Measurements from ENCODE around the gene COL8A1.
A peak's percentile ranks its signal among the peaks of the same experiment; 100 is the strongest.

COL8A1 gene

GRCh38 chr3:99627062-99627826, 11.2 kb upstream of the COL8A1 start:
- Mint-ChIP-seq H3K4me1 (ENCODE audit: low read depth) (peaks cover 16% of the 10 kb centered on the region), H3K27me3 (ENCODE audit: low read depth) (peaks cover 3% of the 10 kb centered on the region), H3K36me3 (ENCODE audit: low read depth) (no peaks in the 10 kb centered on the region), H3K27ac (no peak overlapping the region), H3K4me3 (no peak overlapping the region), H3K9me3 (no peaks in the 10 kb centered on the region)
- DNase-seq (ENCODE audit: low spot score), result peak; percentile 40

- Mint-ChIP-seq H3K36me3 (ENCODE audit: low read depth) (no peaks in the 10 kb centered on the region), H3K9me3 (no peaks in the 10 kb centered on the region), H3K27me3 (ENCODE audit: low read depth) (peaks cover 17% of the 10 kb centered on the region), H3K4me1 (ENCODE audit: low read depth) (peaks cover 14% of the 10 kb centered on the region), H3K4me3 (no peak overlapping the region), H3K27ac (no peak overlapping the region)
- DNase-seq (ENCODE audit: low spot score), result no peak
Observed at GRCh38 chr3:99630815-99631214, 7.6 kb upstream of the COL8A1 start.

GRCh38 chr3:99633887-99634558, 4.4 kb upstream of the COL8A1 start:
- H3K27me3 Mint-ChIP-seq (ENCODE audit: low read depth), result peaks cover 46% of the 10 kb centered on the region
- DNase-seq (ENCODE audit: low spot score), result no peak

GRCh38 chr3:99634881-99635280, 3.5 kb upstream of the COL8A1 start:
- H3K27me3 Mint-ChIP-seq (ENCODE audit: low read depth), result peaks cover 53% of the 10 kb centered on the region
- no peak for DNase-seq (ENCODE audit: low spot score)

More at GRCh38 chr3:99633887-99634558, 4.4 kb upstream of the COL8A1 start:
- Mint-ChIP-seq H3K27ac (no peak overlapping the region), H3K36me3 (ENCODE audit: low read depth) (no peaks in the 10 kb centered on the region), H3K9me3 (no peaks in the 10 kb centered on the region), H3K4me3 (no peak overlapping the region), H3K4me1 (ENCODE audit: low read depth) (peaks cover 15% of the 10 kb centered on the region)

GRCh38 chr3:99635348-99635747, 3.0 kb upstream of the COL8A1 start:
- no peak overlapping the region for H3K27ac Mint-ChIP-seq
- no peaks in the 10 kb centered on the region for H3K9me3 Mint-ChIP-seq
- no peak overlapping the region for H3K4me3 Mint-ChIP-seq
- DNase-seq (ENCODE audit: low spot score), result no peak
- H3K4me1 Mint-ChIP-seq (ENCODE audit: low read depth), result peaks cover 15% of the 10 kb centered on the region
- no peaks in the 10 kb centered on the region for H3K36me3 Mint-ChIP-seq (ENCODE audit: low read depth)
- H3K27me3 Mint-ChIP-seq (ENCODE audit: low read depth), result peaks cover 57% of the 10 kb centered on the region

More at GRCh38 chr3:99634881-99635280, 3.5 kb upstream of the COL8A1 start:
- Mint-ChIP-seq H3K27ac (no peak overlapping the region), H3K36me3 (ENCODE audit: low read depth) (no peaks in the 10 kb centered on the region), H3K4me1 (ENCODE audit: low read depth) (peaks cover 15% of the 10 kb centered on the region), H3K9me3 (no peaks in the 10 kb centered on the region), H3K4me3 (no peak overlapping the region)

- H3K4me1 Mint-ChIP-seq (ENCODE audit: low read depth), result peaks cover 15% of the 10 kb centered on the region
- H3K27ac Mint-ChIP-seq, result no peak overlapping the region
- no peak for DNase-seq (ENCODE audit: low spot score)
- H3K36me3 Mint-ChIP-seq (ENCODE audit: low read depth), result no peaks in the 10 kb centered on the region
- no peaks in the 10 kb centered on the region for H3K9me3 Mint-ChIP-seq
- H3K27me3 Mint-ChIP-seq (ENCODE audit: low read depth), result peaks cover 71% of the 10 kb centered on the region
- no peak overlapping the region for H3K4me3 Mint-ChIP-seq
Observed at GRCh38 chr3:99637016-99637367, 1.4 kb upstream of the COL8A1 start.

GRCh38 chr3:99637368-99638111, 854 bp upstream of the COL8A1 start:
- no peak for DNase-seq (ENCODE audit: low spot score)
- peak overlapping the region; percentile 61 for H3K4me3 Mint-ChIP-seq
- no peaks in the 10 kb centered on the region for H3K36me3 Mint-ChIP-seq (ENCODE audit: low read depth)

GRCh38 chr3:99639579-99639978, 1.2 kb downstream of the COL8A1 start:
- no peaks in the 10 kb centered on the region for H3K36me3 Mint-ChIP-seq (ENCODE audit: low read depth)
- H3K27ac Mint-ChIP-seq, result no peak overlapping the region
- peaks cover 76% of the 10 kb centered on the region for H3K27me3 Mint-ChIP-seq (ENCODE audit: low read depth)
- H3K9me3 Mint-ChIP-seq, result no peaks in the 10 kb centered on the region
- peaks cover 15% of the 10 kb centered on the region for H3K4me1 Mint-ChIP-seq (ENCODE audit: low read depth)
- H3K4me3 Mint-ChIP-seq, result no peak overlapping the region
- DNase-seq (ENCODE audit: low spot score), result no peak

More at GRCh38 chr3:99637368-99638111, 854 bp upstream of the COL8A1 start:
- Mint-ChIP-seq H3K4me1 (ENCODE audit: low read depth) (peaks cover 15% of the 10 kb centered on the region), H3K9me3 (no peaks in the 10 kb centered on the region), H3K27me3 (ENCODE audit: low read depth) (peaks cover 72% of the 10 kb centered on the region), H3K27ac (no peak overlapping the region)

GRCh38 chr3:99640214-99640851, 1.9 kb downstream of the COL8A1 start:
- Mint-ChIP-seq H3K9me3 (no peaks in the 10 kb centered on the region), H3K27me3 (ENCODE audit: low read depth) (peaks cover 73% of the 10 kb centered on the region), H3K27ac (no peak overlapping the region), H3K36me3 (ENCODE audit: low read depth) (no peaks in the 10 kb centered on the region), H3K4me1 (ENCODE audit: low read depth) (peaks cover 15% of the 10 kb centered on the region), H3K4me3 (no peak overlapping the region)
- DNase-seq (ENCODE audit: low spot score), result no peak

- Mint-ChIP-seq H3K27ac (no peak overlapping the region), H3K4me3 (no peak overlapping the region), H3K9me3 (no peaks in the 10 kb centered on the region), H3K36me3 (ENCODE audit: low read depth) (no peaks in the 10 kb centered on the region), H3K4me1 (ENCODE audit: low read depth) (peaks cover 15% of the 10 kb centered on the region), H3K27me3 (ENCODE audit: low read depth) (peaks cover 64% of the 10 kb centered on the region)
- no peak for DNase-seq (ENCODE audit: low spot score)
Observed at GRCh38 chr3:99641480-99641879, 3.1 kb downstream of the COL8A1 start.

- H3K27ac Mint-ChIP-seq, result no peak overlapping the region
Observed at GRCh38 chr3:99641982-99642381, 3.6 kb downstream of the COL8A1 start.

GRCh38 chr3:99644017-99644416, 5.6 kb downstream of the COL8A1 start:
- Mint-ChIP-seq H3K36me3 (ENCODE audit: low read depth) (no peaks in the 10 kb centered on the region), H3K9me3 (no peaks in the 10 kb centered on the region), H3K4me1 (ENCODE audit: low read depth) (no peaks in the 10 kb centered on the region), H3K27ac (no peak overlapping the region), H3K4me3 (no peak overlapping the region), H3K27me3 (ENCODE audit: low read depth) (peaks cover 45% of the 10 kb centered on the region)
- no peak for DNase-seq (ENCODE audit: low spot score)

More at GRCh38 chr3:99641982-99642381, 3.6 kb downstream of the COL8A1 start:
- Mint-ChIP-seq H3K4me1 (ENCODE audit: low read depth) (peaks cover 15% of the 10 kb centered on the region), H3K36me3 (ENCODE audit: low read depth) (no peaks in the 10 kb centered on the region), H3K27me3 (ENCODE audit: low read depth) (peaks cover 59% of the 10 kb centered on the region), H3K9me3 (no peaks in the 10 kb centered on the region), H3K4me3 (no peak overlapping the region)
- DNase-seq (ENCODE audit: low spot score), result no peak

- H3K27me3 Mint-ChIP-seq (ENCODE audit: low read depth), result peaks cover 42% of the 10 kb centered on the region
- no peaks in the 10 kb centered on the region for H3K4me1 Mint-ChIP-seq (ENCODE audit: low read depth)
- DNase-seq (ENCODE audit: low spot score), result no peak
- H3K9me3 Mint-ChIP-seq, result no peaks in the 10 kb centered on the region
- H3K36me3 Mint-ChIP-seq (ENCODE audit: low read depth), result no peaks in the 10 kb centered on the region
- H3K27ac Mint-ChIP-seq, result no peak overlapping the region
- no peak overlapping the region for H3K4me3 Mint-ChIP-seq
Observed at GRCh38 chr3:99644746-99645145, 6.4 kb downstream of the COL8A1 start.

Data from T-helper 2 cell treated with Interferon-gamma antibody and Interleukin-4, amounts not matched to agents 5 μg/mL and 100 μg/mL, for 36 hours (primary cell).